H1 (cell line): ENCODE data around the gene GID8. TPM values are rescaled to one million over a fixed set of nuclear protein-coding genes. Genes with fewer than 3 reads are reported as not detected.

ENCODE experiments used
- CTCF ChIA-PET: fragments of 300-600 bp; sonication (Branson Sonifier 250); formaldehyde crosslinking; loops from one replicate; lab custom pipeline; 2021; ENCODE audit not compliant: partially characterized antibody; lab: Charles Lee
- POLR2A ChIA-PET: fragments of 300-600 bp; sonication (Branson Sonifier 250); formaldehyde crosslinking; loops from one replicate; lab custom pipeline; 2021; ENCODE audit warnings: inconsistent platforms; ENCODE audit not compliant: partially characterized antibody; lab: Charles Lee
- DNase-seq, 2 experiments: peaks; one replicate each; pipeline versions ENCODE4 v3.0.0 to v3.0.0-alpha.2; 2010 to 2022; ENCODE audit warnings: low spot score in 2 of 2, low read depth in 1 of 2, mixed read lengths in 1 of 2
- FAIRE-seq: peaks from 2 replicates; lab custom pipeline; 2011; peaks lifted over from hg19 to GRCh38; lab: Jason Lieb, UNC
- H2AFZ ChIP-seq: 2 replicates; pipeline ENCODE4 v1.8.1; 2012; ENCODE audit warnings: low read length, inconsistent platforms
- H2AK5ac ChIP-seq: 2 replicates; pipeline ENCODE4 v1.6.1; 2013; ENCODE audit warnings: low read depth, low read length
- H2BK120ac ChIP-seq: replicated peaks from 2 replicates; pipeline ENCODE3; 2013; ENCODE audit warnings: low read depth, low read length, inconsistent platforms
- H2BK12ac ChIP-seq: 2 replicates; pipeline ENCODE4 v1.6.1; 2013; ENCODE audit warnings: low read depth, low read length
- H2BK15ac ChIP-seq: 2 replicates; pipeline ENCODE4 v1.6.1; 2013; ENCODE audit warnings: low read length
- H2BK20ac ChIP-seq: 2 replicates; pipeline ENCODE4 v1.6.1; 2013; ENCODE audit warnings: low read length
- H2BK5ac ChIP-seq: 2 replicates; pipeline ENCODE4 v1.6.1; 2013; ENCODE audit warnings: low read depth, low read length
- H3K14ac ChIP-seq: 2 replicates; pipeline ENCODE4 v1.6.1; 2013; ENCODE audit warnings: inconsistent platforms; ENCODE audit not compliant: insufficient read length
- H3K18ac ChIP-seq: 2 replicates; pipeline ENCODE4 v1.6.1; 2013; ENCODE audit warnings: low read length; ENCODE audit errors: extremely low read depth
- H3K23ac ChIP-seq: 2 replicates; pipeline ENCODE4 v1.6.1; 2013; ENCODE audit warnings: inconsistent platforms; ENCODE audit not compliant: insufficient read length
- H3K23me2 ChIP-seq: 2 replicates; pipeline ENCODE4 v1.6.1; 2013; ENCODE audit warnings: low read depth, low read length
- H3K27ac ChIP-seq: 2 replicates; pipeline ENCODE4 v1.6.1; 2011; ENCODE audit warnings: low read depth, low read length, inconsistent platforms
- H3K27me3 ChIP-seq, 4 experiments: replicated peaks in 1 of 4; 1 replicate in 1 of 4; 2 replicates in 3 of 4; pipeline versions ENCODE4 v1.6.1 to v1.8.1; 2011 to 2013; ENCODE audit warnings: low read length in 3 of 4, mild to moderate bottlenecking in 3 of 4, inconsistent platforms in 2 of 4, mixed read lengths in 2 of 4, moderate library complexity in 1 of 4; ENCODE audit not compliant: control insufficient read depth in 3 of 4, insufficient read depth in 3 of 4; ENCODE audit errors: extremely low read depth in 1 of 4
- H3K36me3 ChIP-seq, 4 experiments: 2 replicates each; pipeline versions ENCODE4 v1.6.1 to v1.8.1; 2011 to 2013; ENCODE audit warnings: mild to moderate bottlenecking in 4 of 4, low read length in 3 of 4, moderate library complexity in 2 of 4, control low read depth in 1 of 4, inconsistent platforms in 1 of 4; ENCODE audit not compliant: insufficient read depth in 4 of 4, control insufficient read depth in 2 of 4
- H3K4ac ChIP-seq: replicated peaks from 2 replicates; pipeline ENCODE3; 2013; ENCODE audit warnings: low read length, low read depth, mixed read lengths, inconsistent platforms; ENCODE audit not compliant: insufficient read length
- H3K4me1 ChIP-seq, 4 experiments: replicated peaks in 1 of 4; 1 replicate in 1 of 4; 2 replicates in 3 of 4; pipeline versions ENCODE4 v1.6.1 to v1.8.1; 2011 to 2013; ENCODE audit warnings: low read length in 3 of 4, inconsistent platforms in 2 of 4, mixed read lengths in 1 of 4; ENCODE audit not compliant: insufficient read depth in 4 of 4, control insufficient read depth in 3 of 4
- H3K4me2 ChIP-seq, 2 experiments: 2 replicates each; pipeline versions ENCODE4 v1.6.1 to v1.8.1; 2011 to 2013; ENCODE audit warnings: low read depth in 2 of 2, low read length in 2 of 2, control low read depth in 1 of 2, inconsistent platforms in 1 of 2, mild to moderate bottlenecking in 1 of 2; ENCODE audit not compliant: insufficient read depth in 1 of 2
- H3K4me3 ChIP-seq, 4 experiments: fragments of 200-600, 300-600 bp in 1 of 4; sonication (generic), shearing (Covaris generic), sonication (Bioruptor Twin) in 1 of 4; 2 replicates each; pipeline versions ENCODE4 v1.5.1 to v1.8.1; 2011 to 2016; ENCODE audit warnings: low read length in 4 of 4, low read depth in 3 of 4, control low read depth in 2 of 4, inconsistent platforms in 2 of 4, mild to moderate bottlenecking in 2 of 4, mixed read lengths in 1 of 4, moderate library complexity in 1 of 4; ENCODE audit not compliant: insufficient read depth in 2 of 4; ENCODE audit errors: extremely low read depth in 1 of 4
- H3K56ac ChIP-seq: replicated peaks from 2 replicates; pipeline ENCODE3; 2013; ENCODE audit warnings: low read depth, mild to moderate bottlenecking, mixed read lengths, low read length, inconsistent platforms; ENCODE audit not compliant: insufficient read length
- H3K79me1 ChIP-seq: 2 replicates; pipeline ENCODE4 v1.6.1; 2013; ENCODE audit warnings: low read depth, low read length, control low read depth
- H3K79me2 ChIP-seq, 2 experiments: 2 replicates each; pipeline versions ENCODE4 v1.6.1 to v1.8.1; 2012 to 2013; ENCODE audit warnings: low read length in 2 of 2, mild to moderate bottlenecking in 2 of 2, inconsistent platforms in 1 of 2; ENCODE audit not compliant: insufficient read depth in 2 of 2, control insufficient read depth in 1 of 2
- H3K9ac ChIP-seq, 4 experiments: replicated peaks in 1 of 4; 1 replicate in 1 of 4; 2 replicates in 3 of 4; pipeline versions ENCODE4 v1.6.1 to v1.8.1; 2011 to 2013; ENCODE audit warnings: low read depth in 3 of 4, low read length in 3 of 4, control low read depth in 2 of 4, mild to moderate bottlenecking in 2 of 4, moderate library complexity in 2 of 4, inconsistent platforms in 1 of 4; ENCODE audit errors: extremely low read depth in 1 of 4
- H3K9me3 ChIP-seq, 2 experiments: 2 replicates each; pipeline versions ENCODE4 v1.6.1 to v1.8.1; 2012 to 2013; ENCODE audit warnings: mild to moderate bottlenecking in 2 of 2, moderate library complexity in 2 of 2, control low read depth in 1 of 2, inconsistent platforms in 1 of 2, low read depth in 1 of 2, low read length in 1 of 2, mixed read lengths in 1 of 2; ENCODE audit not compliant: insufficient read depth in 2 of 2
- H4K20me1 ChIP-seq, 2 experiments: replicated peaks in 1 of 2; 2 replicates each; pipeline versions ENCODE3 to v1.8.1; 2011 to 2013; ENCODE audit warnings: inconsistent platforms in 2 of 2, low read length in 2 of 2, mild to moderate bottlenecking in 1 of 2; ENCODE audit not compliant: insufficient read depth in 2 of 2, control insufficient read depth in 1 of 2
- H4K5ac ChIP-seq: 2 replicates; pipeline ENCODE4 v1.6.1; 2013; ENCODE audit warnings: low read length, low read depth, mixed read lengths, inconsistent platforms; ENCODE audit not compliant: insufficient read length
- H4K8ac ChIP-seq: 2 replicates; pipeline ENCODE4 v1.8.0; 2013; ENCODE audit warnings: mild to moderate bottlenecking, moderate library complexity, low read length, inconsistent platforms; ENCODE audit not compliant: insufficient read depth; ENCODE audit errors: extremely low read depth
- H4K91ac ChIP-seq: replicated peaks from 2 replicates; pipeline ENCODE3; 2013; ENCODE audit warnings: low read length, mixed read lengths, inconsistent platforms; ENCODE audit not compliant: insufficient read length
- CHD1 ChIP-seq: IDR thresholded peaks from 2 replicates; pipeline ENCODE4 v1.6.1; 2012; ENCODE audit warnings: low read depth, low read length, improper control_type of control experiment
- EZH2 ChIP-seq: fragments of 200-600 bp; sonication (generic); IDR thresholded peaks from 2 replicates; pipeline ENCODE4 v1.7.1; 2012; ENCODE audit warnings: low read depth, mild to moderate bottlenecking, moderate library complexity, low read length, inconsistent platforms; ENCODE audit not compliant: severe bottlenecking
- GTF2F1 ChIP-seq: IDR thresholded peaks from 2 replicates; pipeline ENCODE4 v1.6.1; 2012; ENCODE audit warnings: low read depth, low read length, improper control_type of control experiment, borderline replicate concordance
- RNF2 ChIP-seq: fragments of 200-900, 300-1000 bp; sonication (generic); IDR thresholded peaks from 2 replicates; pipeline ENCODE4 v1.7.1; 2016; ENCODE audit warnings: borderline replicate concordance, low read depth, mild to moderate bottlenecking, antibody characterized with exemption, low read length; ENCODE audit not compliant: poor library complexity, severe bottlenecking; ENCODE audit errors: missing control alignments
- SUZ12 ChIP-seq: fragments of 200-600 bp; sonication (generic); IDR thresholded peaks from 2 replicates; pipeline ENCODE4 v1.6.1; 2012; ENCODE audit warnings: mild to moderate bottlenecking, inconsistent platforms, low read length, moderate library complexity, mixed read lengths
- ZNF274 ChIP-seq: IDR thresholded peaks from 2 replicates; pipeline ENCODE4 v1.7.0; 2012; ENCODE audit warnings: low read length, borderline replicate concordance; ENCODE audit errors: extremely low read depth
- WGBS, 2 experiments: shearing (Covaris generic) in 1 of 2; methylation state at CpG; one replicate each; pipeline versions ENCODE4 v1.1.6 to v1.1.7; 2013 to 2015; ENCODE audit warnings: low lambda C conversion rate in 2 of 2, mixed read lengths in 2 of 2, inconsistent platforms in 1 of 2, low coverage in 1 of 2, missing lambda C conversion rate in 1 of 2; ENCODE audit not compliant: insufficient replicate concordance in 2 of 2, insufficient coverage in 1 of 2, insufficient read length in 1 of 2; ENCODE audit errors: extremely low coverage in 1 of 2, missing lambda C conversion rate in 1 of 2; 5-methylcytosine and 5-hydroxymethylcytosine counted together
- polyA plus RNA-seq, 7 experiments: library from polyadenylated mRNA; depleted of rRNA in 3 of 7; stranded (reverse) in 5 of 7; unstranded in 2 of 7; fragments of >200 nt in 5 of 7; fragments of 200-250 nt in 2 of 7; gene quantifications; 1 replicate in 5 of 7; 2 replicates in 1 of 7; 4 replicates in 1 of 7; pipeline versions ENCODE4 v1.2.1 to v1.2.3, GENCODE V29; 2011 to 2013; ENCODE audit warnings: missing spikeins in 2 of 7, mixed read lengths in 2 of 7
- total RNA-seq: library from RNA; stranded (reverse); fragmentation: NEBNext Ultra II Directional; extraction: Animal tissue kit (Norgen Biotek cat#: 25700); gene quantifications from 2 replicates; pipeline ENCODE4 v1.2.1, GENCODE V29; 2021
- TF ChIP-seq, protein P1 (sequence below): IDR thresholded peaks from 2 replicates; pipeline ENCODE4 v1.6.1; 2011; ENCODE audit warnings: low read depth, mild to moderate bottlenecking, low read length; ENCODE audit not compliant: insufficient read depth

The GID8 gene
- total and polyA plus RNA-seq, 2 of the 8 experiments (the other 6 are each of a cell fraction or from before 2014, with no cell fraction given): 39.7 to 72.9 TPM

DNA sequence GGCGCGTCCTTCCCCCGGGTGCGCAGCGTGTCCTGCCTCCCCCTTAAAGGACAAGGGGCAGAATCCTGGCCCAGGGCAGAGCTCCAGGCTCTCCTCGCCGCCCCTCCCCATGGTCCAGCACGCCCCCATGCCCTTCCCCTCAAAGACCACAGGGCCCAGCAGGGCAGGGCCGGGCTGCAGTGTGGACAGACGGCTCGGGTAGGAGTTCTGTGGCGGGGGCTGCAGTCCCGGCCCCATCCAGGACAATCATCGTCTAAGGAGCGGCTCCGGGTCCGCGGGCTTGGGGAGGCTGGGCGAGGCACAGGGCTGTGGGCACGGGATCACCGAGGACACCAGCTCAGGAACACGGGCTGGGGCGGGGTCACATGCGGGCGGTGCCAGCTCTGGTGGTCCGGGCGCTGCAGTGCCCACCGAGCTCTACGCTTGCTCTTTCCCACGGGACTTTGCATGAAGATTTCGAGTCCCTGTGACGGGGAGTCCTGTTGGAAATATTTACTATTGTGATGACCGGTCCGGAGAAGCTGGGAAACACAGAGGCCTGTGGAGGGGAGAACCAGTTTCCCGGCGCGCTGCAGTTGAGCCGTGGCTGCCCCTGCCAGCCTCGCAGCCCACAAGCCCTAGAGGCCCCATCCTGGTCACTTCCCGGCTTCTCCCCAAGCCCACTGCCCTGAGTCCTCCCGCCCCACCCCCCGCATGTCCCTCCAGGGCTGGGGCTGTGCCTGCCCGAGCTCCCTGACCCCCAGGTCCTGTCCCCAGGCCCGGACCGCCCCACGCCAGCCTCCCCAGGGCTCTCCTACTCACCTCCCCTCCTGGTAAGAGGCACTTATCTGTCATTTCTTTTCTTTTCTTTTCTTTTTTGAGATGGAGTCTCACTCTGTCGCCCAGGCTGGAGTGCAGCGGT is 35.1 kb downstream of the GID8 start:
- H2BK12ac ChIP-seq: peak overlapping the region; percentile 90; the same call in 1 of the 2 replicates
- no peak overlapping the region; the same call in 1 of the 2 replicates for H2BK5ac ChIP-seq
- H3K27ac ChIP-seq: no peak overlapping the region
- H3K23me2 ChIP-seq: peaks cover 13% of the 10 kb centered on the region; the same call in 1 of the 2 replicates
- H3K36me3 ChIP-seq: no peaks in the 10 kb centered on the region
- H3K14ac ChIP-seq: no peak overlapping the region
- FAIRE-seq (no peak), DNase-seq (no peak)
- H3K9me3 ChIP-seq: no peaks in the 10 kb centered on the region
- H3K18ac ChIP-seq: peak overlapping the region; percentile 60
- no peak overlapping the region for H2AFZ ChIP-seq
- H2BK15ac ChIP-seq: no peak overlapping the region
- H2BK20ac ChIP-seq: peak overlapping the region; percentile 13; the same call in 1 of the 2 replicates
- POLR2A ChIA-PET: interaction anchor here (0.8 to 1.8 kb wide), 6 partner anchors 26 to 55 kb away, joined by 3 to 12 read pairs (median 4); partner anchors contain the start of gene BHLHE23
- H3K79me1 ChIP-seq: no peaks in the 10 kb centered on the region
- no peak overlapping the region for H3K23ac ChIP-seq
- H4K20me1 ChIP-seq: peaks cover 0 to 9% of the 10 kb centered on the region in 2 experiments
- CTCF ChIA-PET: interaction anchor here (0.6 to 1.8 kb wide), 33 partner anchors 14 to 379 kb away, joined by 3 to 9 read pairs (median 4); partner anchors contain the start of gene BIRC7
- peak overlapping the region; percentile 13 to 55 (median 24); a peak in 6 of 8 replicates for H3K4me3 ChIP-seq
- peak overlapping the region; percentile 30 for H4K91ac ChIP-seq
- 14% methylated on average over 34 of the region's 48 CpGs; no CpG with 5 or more reads in 1 of the 2 experiments for whole genome bisulfite sequencing, 2 experiments
- H3K4me2 ChIP-seq: peak overlapping the region; percentile 18 to 69
- H4K5ac ChIP-seq: no peak overlapping the region
- H3K79me2 ChIP-seq: no peaks in the 10 kb centered on the region
- no peak overlapping the region for H2BK120ac ChIP-seq
- H3K4ac ChIP-seq: no peak overlapping the region
- TF ChIP-seq GTF2F1: no peak
- no peak for TF ChIP-seq CHD1
- TF ChIP-seq EZH2: peak; percentile 31
- no peak for TF ChIP-seq ZNF274
- TF ChIP-seq, protein P1, sequence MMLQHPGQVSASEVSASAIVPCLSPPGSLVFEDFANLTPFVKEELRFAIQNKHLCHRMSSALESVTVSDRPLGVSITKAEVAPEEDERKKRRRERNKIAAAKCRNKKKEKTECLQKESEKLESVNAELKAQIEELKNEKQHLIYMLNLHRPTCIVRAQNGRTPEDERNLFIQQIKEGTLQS: no peak
- peak; percentile 9 for TF ChIP-seq RNF2
- TF ChIP-seq SUZ12: peak; percentile 48; the same call in 1 of the 2 replicates
- H3K56ac ChIP-seq: no peak overlapping the region
- H2AK5ac ChIP-seq: no peak overlapping the region
- H3K27me3 ChIP-seq: peaks cover 8 to 37% (median 23%) of the 10 kb centered on the region in 4 experiments
- no peak overlapping the region for H4K8ac ChIP-seq
- no peak overlapping the region for H3K9ac ChIP-seq
- peaks cover 2 to 20% (median 11%) of the 10 kb centered on the region in 4 experiments for H3K4me1 ChIP-seq
